Activated CD4-positive, alpha-beta memory T cell treated with anti-CD3 and anti-CD28 coated beads, Interleukin-2, amount 10 ng/mL, durations not matched to agents 7 days and 5 days (primary cell): ENCODE data around the gene TFAP2B. TPM values are rescaled to one million over a fixed set of nuclear protein-coding genes. Genes with fewer than 3 reads are reported as not detected.

ENCODE experiments used
- CTCF ChIA-PET: fragments of 350-600 bp; sonication (Branson Sonifier 250); formaldehyde crosslinking; loops from one replicate; lab custom pipeline; 2021; ENCODE audit warnings: antibody characterized with exemption, inconsistent platforms; lab: Charles Lee
- POLR2A ChIA-PET: fragments of 350-600 bp; sonication (Branson Sonifier 250); formaldehyde crosslinking; loops from one replicate; lab custom pipeline; 2021; ENCODE audit warnings: antibody characterized with exemption; lab: Charles Lee
- DNase-seq: peaks from one replicate; pipeline ENCODE4 v3.0.0-alpha.2; 2020
- H3K27ac Mint-ChIP-seq: one replicate; pipeline ENCODE4 v1.8.0; 2021; ENCODE audit warnings: mild to moderate bottlenecking, mixed read lengths
- H3K27me3 Mint-ChIP-seq: one replicate; pipeline ENCODE4 v1.8.0; 2021; ENCODE audit warnings: mixed read lengths
- H3K36me3 Mint-ChIP-seq: one replicate; pipeline ENCODE4 v1.8.0; 2021; ENCODE audit warnings: low read depth, mixed read lengths
- H3K4me1 Mint-ChIP-seq: one replicate; pipeline ENCODE4 v1.8.0; 2021; ENCODE audit warnings: mixed read lengths
- H3K4me3 Mint-ChIP-seq: one replicate; pipeline ENCODE4 v1.8.0; 2021; ENCODE audit warnings: mild to moderate bottlenecking, mixed read lengths
- H3K9me3 Mint-ChIP-seq: one replicate; pipeline ENCODE4 v1.8.0; 2021; ENCODE audit warnings: mixed read lengths
- total RNA-seq, 2 experiments: library from RNA; stranded (reverse); gene quantifications; one replicate each; pipeline ENCODE4 v1.2.3, GENCODE V29; 2021

TFAP2B gene
- total RNA-seq, 2 experiments from 2014 or later, result not detected

- Mint-ChIP-seq H3K4me3 (no peak overlapping the region), H3K36me3 (peaks cover 2% of the 10 kb centered on the region), H3K4me1 (no peaks in the 10 kb centered on the region), H3K27ac (no peak overlapping the region), H3K27me3 (peaks cover 73% of the 10 kb centered on the region), H3K9me3 (no peaks in the 10 kb centered on the region)
- DNase-seq, result no peak
- ChIA-PET CTCF (no interaction called here), POLR2A (no interaction called here)
Observed at GRCh38 chr6:50846144-50846851, 27.6 kb downstream of the TFAP2B start.

- ChIA-PET POLR2A (no interaction called here), CTCF (no interaction called here)
- Mint-ChIP-seq H3K27ac (no peak overlapping the region), H3K27me3 (peaks cover 69% of the 10 kb centered on the region), H3K9me3 (no peaks in the 10 kb centered on the region), H3K36me3 (peaks cover 2% of the 10 kb centered on the region), H3K4me3 (no peak overlapping the region), H3K4me1 (no peaks in the 10 kb centered on the region)
- DNase-seq, result no peak
Observed at GRCh38 chr6:50846852-50847155, 28.1 kb downstream of the TFAP2B start.

- no peak overlapping the region for H3K4me3 Mint-ChIP-seq
- no peak overlapping the region for H3K27ac Mint-ChIP-seq
- H3K9me3 Mint-ChIP-seq, result no peaks in the 10 kb centered on the region
- CTCF ChIA-PET, result no interaction called here
- peaks cover 61% of the 10 kb centered on the region for H3K27me3 Mint-ChIP-seq
- no peaks in the 10 kb centered on the region for H3K4me1 Mint-ChIP-seq
- no peak for DNase-seq
- POLR2A ChIA-PET, result no interaction called here
- peaks cover 2% of the 10 kb centered on the region for H3K36me3 Mint-ChIP-seq
Observed at GRCh38 chr6:50847890-50848594, 29.4 kb downstream of the TFAP2B start.

- H3K36me3 Mint-ChIP-seq, result peaks cover 2% of the 10 kb centered on the region
- no peak overlapping the region for H3K4me3 Mint-ChIP-seq
- H3K27me3 Mint-ChIP-seq, result peaks cover 53% of the 10 kb centered on the region
- H3K9me3 Mint-ChIP-seq, result no peaks in the 10 kb centered on the region
- POLR2A ChIA-PET, result no interaction called here
- no peaks in the 10 kb centered on the region for H3K4me1 Mint-ChIP-seq
- CTCF ChIA-PET, result interaction anchor here (1.2 kb wide), 1 partner anchor 501 kb away, joined by 3 read pairs; no protein-coding TSS in a partner anchor
- DNase-seq, result no peak
- no peak overlapping the region for H3K27ac Mint-ChIP-seq
Observed at GRCh38 chr6:50848989-50849795, 30.5 kb downstream of the TFAP2B start.

GRCh38 chr6:50849796-50850180 is 31.1 kb downstream of the TFAP2B start:
- peaks cover 47% of the 10 kb centered on the region for H3K27me3 Mint-ChIP-seq
- peaks cover 2% of the 10 kb centered on the region for H3K36me3 Mint-ChIP-seq
- no peak overlapping the region for H3K27ac Mint-ChIP-seq
- H3K9me3 Mint-ChIP-seq, result no peaks in the 10 kb centered on the region
- ChIA-PET CTCF (interaction anchor here (1.2 kb wide), 1 partner anchor 501 kb away, joined by 3 read pairs; no protein-coding TSS in a partner anchor), POLR2A (no interaction called here)
- no peak overlapping the region for H3K4me3 Mint-ChIP-seq
- no peak for DNase-seq
- H3K4me1 Mint-ChIP-seq, result no peaks in the 10 kb centered on the region

- POLR2A ChIA-PET, result no interaction called here
- H3K9me3 Mint-ChIP-seq, result no peaks in the 10 kb centered on the region
- CTCF ChIA-PET, result interaction anchor here (1.2 kb wide), 1 partner anchor 500 kb away, joined by 3 read pairs; no protein-coding TSS in a partner anchor
- H3K27me3 Mint-ChIP-seq, result peaks cover 42% of the 10 kb centered on the region
- H3K4me3 Mint-ChIP-seq, result no peak overlapping the region
- H3K36me3 Mint-ChIP-seq, result peaks cover 2% of the 10 kb centered on the region
- no peaks in the 10 kb centered on the region for H3K4me1 Mint-ChIP-seq
- DNase-seq, result no peak
- H3K27ac Mint-ChIP-seq, result no peak overlapping the region
Observed at GRCh38 chr6:50850223-50851048, 31.8 kb downstream of the TFAP2B start.

GRCh38 chr6:50851049-50851845 is 32.6 kb downstream of the TFAP2B start:
- no peak for DNase-seq
- H3K4me1 Mint-ChIP-seq, result no peaks in the 10 kb centered on the region
- CTCF ChIA-PET, result no interaction called here
- peaks cover 2% of the 10 kb centered on the region for H3K36me3 Mint-ChIP-seq
- POLR2A ChIA-PET, result no interaction called here
- peaks cover 36% of the 10 kb centered on the region for H3K27me3 Mint-ChIP-seq
- H3K27ac Mint-ChIP-seq, result no peak overlapping the region
- H3K4me3 Mint-ChIP-seq, result no peak overlapping the region
- H3K9me3 Mint-ChIP-seq, result no peaks in the 10 kb centered on the region

GRCh38 chr6:50853939-50854338 is 35.3 kb downstream of the TFAP2B start:
- DNase-seq, result no peak
- ChIA-PET POLR2A (no interaction called here), CTCF (no interaction called here)
- no peaks in the 10 kb centered on the region for H3K36me3 Mint-ChIP-seq
- peaks cover 18% of the 10 kb centered on the region for H3K27me3 Mint-ChIP-seq
- no peaks in the 10 kb centered on the region for H3K4me1 Mint-ChIP-seq
- H3K4me3 Mint-ChIP-seq, result no peak overlapping the region
- no peaks in the 10 kb centered on the region for H3K9me3 Mint-ChIP-seq
- no peak overlapping the region for H3K27ac Mint-ChIP-seq

- POLR2A ChIA-PET, result no interaction called here
- Mint-ChIP-seq H3K9me3 (no peaks in the 10 kb centered on the region), H3K27ac (no peak overlapping the region), H3K36me3 (no peaks in the 10 kb centered on the region), H3K4me3 (no peak overlapping the region), H3K27me3 (no peaks in the 10 kb centered on the region), H3K4me1 (no peaks in the 10 kb centered on the region)
- no peak for DNase-seq
- CTCF ChIA-PET, result no interaction called here
Observed at GRCh38 chr6:50861692-50862091, 43.0 kb downstream of the TFAP2B start.

- H3K4me1 Mint-ChIP-seq, result no peaks in the 10 kb centered on the region
- no peak for DNase-seq
- H3K9me3 Mint-ChIP-seq, result no peaks in the 10 kb centered on the region
- no peaks in the 10 kb centered on the region for H3K27me3 Mint-ChIP-seq
- CTCF ChIA-PET, result no interaction called here
- no peak overlapping the region for H3K4me3 Mint-ChIP-seq
- no peaks in the 10 kb centered on the region for H3K36me3 Mint-ChIP-seq
- POLR2A ChIA-PET, result no interaction called here
- no peak overlapping the region for H3K27ac Mint-ChIP-seq
Observed at GRCh38 chr6:50862176-50862575, 43.5 kb downstream of the TFAP2B start.

- H3K27me3 Mint-ChIP-seq, result no peaks in the 10 kb centered on the region
- H3K4me1 Mint-ChIP-seq, result no peaks in the 10 kb centered on the region
- DNase-seq, result no peak
- H3K4me3 Mint-ChIP-seq, result no peak overlapping the region
- CTCF ChIA-PET, result interaction anchor here (0.6 kb wide), 1 partner anchor 186 kb away, joined by 3 read pairs; no protein-coding TSS in a partner anchor
- no peak overlapping the region for H3K27ac Mint-ChIP-seq
- H3K36me3 Mint-ChIP-seq, result no peaks in the 10 kb centered on the region
- POLR2A ChIA-PET, result no interaction called here
- H3K9me3 Mint-ChIP-seq, result no peaks in the 10 kb centered on the region
Observed at GRCh38 chr6:50864601-50865000, 45.9 kb downstream of the TFAP2B start.

GRCh38 chr6:50868466-50868865 is 49.8 kb downstream of the TFAP2B start:
- no peaks in the 10 kb centered on the region for H3K27me3 Mint-ChIP-seq
- CTCF ChIA-PET, result interaction anchor here (0.6 kb wide), 1 partner anchor 12 kb away, joined by 3 read pairs; no protein-coding TSS in a partner anchor

More at GRCh38 chr6:50868466-50868865, 49.8 kb downstream of the TFAP2B start:
- Mint-ChIP-seq H3K27ac (no peak overlapping the region), H3K4me1 (no peaks in the 10 kb centered on the region), H3K9me3 (no peaks in the 10 kb centered on the region), H3K36me3 (no peaks in the 10 kb centered on the region), H3K4me3 (no peak overlapping the region)
- DNase-seq, result no peak
- POLR2A ChIA-PET, result no interaction called here
